Fibroblast of mammary gland (primary cell): ENCODE measurements around the gene HSPA14.

Experiments
- DNase-seq: peaks from one replicate; pipeline ENCODE4 v3.0.0-alpha.2; 2010; ENCODE audit warnings: low read depth
- H3K4me3 ChIP-seq: 2 replicates; pipeline ENCODE4 v1.5.1; 2011; ENCODE audit warnings: low read depth, mild to moderate bottlenecking, low read length, moderate library complexity; ENCODE audit not compliant: control insufficient read depth
- TF ChIP-seq, protein P1 (sequence below): conservative IDR thresholded peaks from 2 replicates; pipeline ENCODE4 v1.5.1; 2011; ENCODE audit warnings: low read depth, low read length, inconsistent platforms; ENCODE audit not compliant: control insufficient read depth, insufficient read depth

HSPA14 gene

DNA sequence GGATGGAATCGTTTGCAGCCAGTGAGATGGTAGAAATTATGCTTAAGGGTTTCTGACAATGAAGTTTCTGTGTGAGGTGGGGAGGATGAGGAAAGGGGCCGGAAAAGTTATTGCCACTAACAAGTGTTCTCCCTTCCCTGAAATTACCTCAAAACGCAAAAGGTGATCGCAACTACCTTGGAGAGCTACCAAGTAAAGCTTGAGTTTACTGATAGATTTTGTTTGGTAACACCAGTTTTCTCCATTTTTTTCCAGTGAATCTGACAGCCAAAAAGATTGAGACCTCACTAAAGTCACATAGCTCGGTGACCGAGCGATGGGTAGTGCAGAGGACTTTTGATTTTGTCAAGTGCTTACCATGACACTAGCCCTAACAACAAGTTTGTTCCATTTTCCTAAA, 42.1 kb downstream of the HSPA14 start:
- TF ChIP-seq, protein P1, sequence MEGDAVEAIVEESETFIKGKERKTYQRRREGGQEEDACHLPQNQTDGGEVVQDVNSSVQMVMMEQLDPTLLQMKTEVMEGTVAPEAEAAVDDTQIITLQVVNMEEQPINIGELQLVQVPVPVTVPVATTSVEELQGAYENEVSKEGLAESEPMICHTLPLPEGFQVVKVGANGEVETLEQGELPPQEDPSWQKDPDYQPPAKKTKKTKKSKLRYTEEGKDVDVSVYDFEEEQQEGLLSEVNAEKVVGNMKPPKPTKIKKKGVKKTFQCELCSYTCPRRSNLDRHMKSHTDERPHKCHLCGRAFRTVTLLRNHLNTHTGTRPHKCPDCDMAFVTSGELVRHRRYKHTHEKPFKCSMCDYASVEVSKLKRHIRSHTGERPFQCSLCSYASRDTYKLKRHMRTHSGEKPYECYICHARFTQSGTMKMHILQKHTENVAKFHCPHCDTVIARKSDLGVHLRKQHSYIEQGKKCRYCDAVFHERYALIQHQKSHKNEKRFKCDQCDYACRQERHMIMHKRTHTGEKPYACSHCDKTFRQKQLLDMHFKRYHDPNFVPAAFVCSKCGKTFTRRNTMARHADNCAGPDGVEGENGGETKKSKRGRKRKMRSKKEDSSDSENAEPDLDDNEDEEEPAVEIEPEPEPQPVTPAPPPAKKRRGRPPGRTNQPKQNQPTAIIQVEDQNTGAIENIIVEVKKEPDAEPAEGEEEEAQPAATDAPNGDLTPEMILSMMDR = no peak
- peak overlapping the region; percentile 71 for H3K4me3 ChIP-seq
- DNase-seq = no peak

DNA sequence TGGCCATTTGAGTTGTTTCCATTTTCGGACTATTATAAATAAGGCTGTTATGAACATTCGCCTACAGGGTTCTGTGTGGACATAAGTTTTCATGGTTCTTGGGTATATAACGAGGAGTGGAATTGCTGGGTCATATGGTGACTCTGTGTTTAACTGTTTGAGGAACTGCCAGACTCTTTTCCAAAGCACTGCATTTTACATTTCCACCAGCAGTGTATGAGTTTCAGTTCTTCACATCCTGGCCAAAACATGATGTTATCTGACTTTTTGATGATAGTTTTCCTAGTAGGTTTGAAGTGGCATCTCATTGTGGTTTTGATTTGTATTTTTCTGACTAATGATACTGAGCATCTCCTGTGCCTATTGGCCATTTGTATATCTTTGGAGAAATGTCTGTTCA, 46.0 kb downstream of the HSPA14 start:
- no peak overlapping the region for H3K4me3 ChIP-seq
- DNase-seq = no peak
- TF ChIP-seq, protein P1 = no peak

DNA sequence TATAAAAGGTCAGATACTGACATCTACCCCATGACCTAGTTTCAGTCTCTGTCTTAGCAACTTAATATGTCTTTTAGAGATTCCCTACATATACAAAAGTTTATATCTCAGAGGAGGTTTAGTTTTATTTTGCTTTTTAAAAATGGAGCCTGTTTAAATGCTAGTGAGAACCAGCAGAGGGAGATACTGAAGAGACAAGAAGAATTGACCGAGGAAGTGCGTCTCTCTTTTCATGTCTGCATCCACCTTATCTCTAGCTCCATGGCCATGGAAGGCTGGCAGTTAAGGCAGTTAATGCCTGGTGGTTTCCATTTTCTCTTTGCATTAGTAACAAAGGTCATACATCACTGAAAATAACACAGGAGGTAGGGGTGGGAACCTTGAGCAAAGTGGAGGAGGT, 51.2 kb downstream of the HSPA14 start:
- DNase-seq = peak; percentile 26
- TF ChIP-seq, protein P1 = peak; percentile 35
- no peak overlapping the region for H3K4me3 ChIP-seq

DNA sequence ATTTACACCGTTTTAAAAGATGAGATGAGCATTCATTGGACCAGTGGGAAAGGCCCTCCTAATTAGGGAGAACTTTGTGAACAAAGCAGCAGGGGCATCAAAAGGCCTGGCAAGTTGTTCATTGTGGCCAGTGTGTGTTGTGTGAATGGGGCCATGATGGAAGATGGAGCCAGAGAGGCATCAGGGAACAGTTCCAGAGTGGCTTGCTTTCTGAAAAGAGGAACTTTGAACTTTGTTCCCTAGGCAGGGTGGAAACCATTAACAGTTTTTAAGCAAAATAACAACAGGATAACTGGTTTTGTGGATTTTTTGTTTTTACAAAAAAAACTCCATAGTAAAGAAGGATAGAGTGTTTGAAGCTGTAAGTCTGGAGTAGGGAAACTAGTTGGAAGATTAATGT, 53.0 kb downstream of the HSPA14 start:
- no peak overlapping the region for H3K4me3 ChIP-seq
- DNase-seq = no peak
- TF ChIP-seq, protein P1 = no peak

DNA sequence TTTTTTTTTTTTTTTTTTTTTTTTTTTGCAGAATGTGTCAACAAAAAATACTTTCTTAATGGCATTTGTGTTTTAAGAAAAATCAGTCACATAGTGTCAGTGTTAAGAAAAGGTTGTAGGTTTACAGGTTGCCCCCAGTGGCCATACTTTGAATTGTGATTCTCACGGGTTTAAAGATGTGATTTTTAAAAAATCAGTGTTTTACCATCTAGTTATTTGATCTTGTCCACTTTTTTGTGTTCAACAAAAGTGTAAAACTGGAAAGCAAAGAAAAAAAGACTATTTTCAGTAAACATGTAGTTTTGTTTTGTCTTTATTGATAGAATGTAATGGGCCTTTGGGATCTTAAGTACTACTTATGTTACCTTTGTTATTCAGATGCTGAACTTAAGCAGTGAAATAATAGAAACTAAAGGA, 66.2 kb downstream of the HSPA14 start:
- H3K4me3 ChIP-seq = no peak overlapping the region
- DNase-seq = peak; percentile 42
- TF ChIP-seq, protein P1 = peak; percentile 58

DNA sequence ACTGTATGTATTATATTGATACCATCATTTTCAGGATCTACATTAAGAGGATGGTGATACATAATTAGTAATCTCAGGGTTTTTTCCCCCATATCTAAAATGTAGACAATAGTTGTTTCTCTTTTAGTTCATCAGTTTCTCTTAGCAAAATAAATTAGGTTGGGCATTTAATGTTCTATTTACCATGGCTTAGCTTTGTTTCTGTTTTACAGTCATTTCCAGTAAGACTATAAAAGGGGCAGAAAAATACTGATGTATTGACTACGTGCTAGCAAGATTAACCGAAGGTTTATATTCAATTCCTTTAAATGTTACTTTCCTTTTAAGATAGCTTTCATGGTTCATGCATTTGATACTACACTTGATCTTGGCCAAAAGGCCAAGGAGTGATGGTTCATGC, 66.8 kb downstream of the HSPA14 start:
- H3K4me3 ChIP-seq = no peak overlapping the region
- TF ChIP-seq, protein P1 = no peak
- no peak for DNase-seq

DNA sequence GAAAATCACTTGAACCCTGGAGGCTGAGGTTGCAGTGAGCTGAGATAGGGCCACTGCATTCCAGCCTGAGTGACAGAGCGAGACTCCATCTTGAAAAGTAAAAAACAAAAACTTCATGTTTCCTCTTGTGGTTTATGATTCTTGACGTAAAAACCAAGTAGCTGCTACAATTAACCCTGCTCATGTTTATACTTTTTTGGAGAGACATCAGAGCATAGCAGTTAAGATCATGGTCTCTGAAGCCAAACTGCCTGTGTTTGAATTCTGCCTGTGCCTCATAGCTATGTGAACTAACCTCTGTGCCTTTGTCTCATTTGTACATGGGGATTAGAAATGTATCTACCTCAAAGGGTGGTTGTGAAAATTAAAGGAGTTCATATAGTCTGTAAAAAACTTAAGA, 67.8 kb downstream of the HSPA14 start:
- no peak for DNase-seq
- no peak overlapping the region for H3K4me3 ChIP-seq
- TF ChIP-seq, protein P1 = no peak
